GM20431 (cell line): ENCODE measurements around the gene IRGM.

Experiments used
- in situ Hi-C: fragments of 300-500 bp; cut with MseI, MboI; formaldehyde crosslinking; loops from one replicate; pipeline ENCODE4 v1.15.0; 2020; ENCODE audit warnings: low sequenced_read_pairs; ENCODE audit not compliant: unreplicated experiment

Gene IRGM

DNA sequence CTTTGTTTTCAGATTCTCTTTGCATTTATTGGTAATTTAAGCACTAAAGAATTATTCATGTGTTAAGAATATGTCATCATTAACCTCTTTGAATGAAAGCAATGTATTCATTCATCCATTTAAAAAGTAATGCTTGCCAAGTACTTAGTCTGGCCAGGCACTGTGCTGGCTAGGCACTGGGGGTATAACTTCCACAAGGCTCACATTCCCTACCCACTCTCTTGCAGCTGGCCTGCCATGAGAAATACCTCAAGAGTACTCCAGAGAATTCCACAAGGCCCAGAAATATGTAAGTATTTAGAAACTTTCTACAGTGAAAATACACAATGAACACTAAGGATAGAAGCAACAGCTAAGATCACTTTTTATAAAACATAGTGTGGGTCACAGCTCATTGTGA, 33.0 kb downstream of the IRGM start:
- in situ Hi-C loops, result no loop called here

DNA sequence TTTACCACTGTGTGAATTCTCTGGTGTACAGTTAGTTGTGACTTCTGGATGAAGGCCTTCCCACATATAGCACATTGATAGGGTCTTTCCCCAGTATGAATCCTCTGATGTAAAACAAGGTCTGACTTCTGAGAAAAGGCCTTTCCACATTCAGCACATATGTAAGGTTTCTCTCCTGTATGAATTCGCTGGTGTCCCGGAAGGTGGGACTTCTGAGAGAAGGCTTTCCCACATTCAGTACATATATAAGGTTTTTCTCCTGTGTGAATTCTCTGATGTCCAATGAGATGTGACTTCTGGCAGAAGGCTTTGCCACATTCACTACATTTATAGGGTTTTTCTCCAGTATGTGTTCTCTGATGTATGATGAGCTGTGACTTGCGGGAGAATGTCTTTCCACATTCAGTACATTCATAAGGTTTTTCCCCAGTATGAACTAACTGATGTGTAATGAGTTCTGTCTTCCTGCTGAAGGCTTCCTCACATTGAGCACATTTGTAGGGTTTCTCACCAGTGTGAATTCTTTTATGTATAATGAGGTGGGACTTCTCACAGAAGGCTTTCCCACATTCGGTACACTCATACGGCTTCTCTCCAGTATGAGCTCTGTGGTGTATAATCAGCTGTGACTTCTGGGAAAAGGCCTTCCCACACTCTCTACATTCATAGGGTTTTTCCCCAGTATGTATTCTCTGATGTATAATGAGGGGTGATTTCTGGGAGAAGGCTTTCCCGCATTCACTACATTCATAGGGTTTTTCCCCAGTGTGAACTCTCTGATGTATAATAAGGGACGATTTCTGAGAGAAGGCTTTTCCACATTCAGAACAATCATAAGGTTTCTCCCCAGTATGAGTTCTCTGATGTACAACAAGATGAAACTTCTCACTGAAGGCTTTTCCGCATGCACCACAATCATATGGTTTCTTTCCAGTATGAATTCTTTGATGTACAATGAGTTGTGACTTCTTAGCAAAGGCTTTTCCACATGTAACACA, 49.4 kb downstream of the IRGM start:
- in situ Hi-C loops, result no loop called here
